Central memory CD4-positive, alpha-beta T cell (primary cell): ENCODE data around the gene KISS1.

Experiments used
- DNase-seq: peaks from one replicate; pipeline ENCODE4 v3.0.0; 2022

Gene KISS1

DNA sequence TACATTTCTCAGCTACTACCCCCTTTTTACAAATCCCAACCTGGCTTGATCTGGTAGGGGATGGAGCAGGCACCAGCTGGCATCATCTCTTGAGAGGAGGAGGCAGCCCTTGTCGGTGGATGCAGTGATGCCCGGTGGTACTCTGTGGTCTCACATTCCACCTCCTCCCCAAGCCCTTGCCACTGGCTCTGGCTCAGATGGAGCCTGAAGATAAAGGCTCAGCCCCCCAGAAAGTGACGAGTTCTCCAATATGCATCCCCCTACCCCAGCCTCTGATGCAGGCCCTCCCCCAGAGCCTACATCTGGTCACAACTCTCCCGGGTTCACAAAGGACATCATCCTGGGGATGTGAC is 21.3 kb upstream of the KISS1 start:
- DNase-seq: no peak

- no peak for DNase-seq
These were observed 20.8 kb upstream of the KISS1 start for GRCh38 chr1:204216880-204217647.

DNA sequence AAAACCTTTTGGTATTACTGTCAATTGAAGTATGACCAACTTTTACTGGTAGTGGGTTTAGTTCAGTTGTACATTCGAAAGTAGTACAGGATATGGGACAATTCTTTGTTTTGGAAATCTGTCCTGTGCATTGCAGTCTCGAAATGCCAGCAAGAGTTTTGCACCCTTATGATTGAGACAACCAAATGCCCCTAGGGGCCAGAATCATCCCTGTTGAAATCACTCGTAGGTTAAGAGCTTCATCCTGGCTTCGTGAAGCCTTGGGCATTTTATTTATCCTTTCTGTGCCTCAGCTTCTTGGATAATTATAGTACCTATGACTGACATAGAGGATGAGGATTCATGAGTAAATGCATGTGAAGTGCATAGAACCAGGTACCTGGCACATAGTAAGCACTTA is 19.9 kb upstream of the KISS1 start:
- no peak for DNase-seq

- peak; percentile 17 for DNase-seq
These were observed 17.7 kb upstream of the KISS1 start, which contains the start of gene GOLT1A for GRCh38 chr1:204213668-204214662. GOLT1A (minus strand) TSS chr1:204213988; CDS start chr1:204213906, 82 bp downstream.

GRCh38 chr1:204212715-204213114 is 16.4 kb upstream of the KISS1 start:
- no peak for DNase-seq

GRCh38 chr1:204211046-204211445 is 14.8 kb upstream of the KISS1 start:
- DNase-seq: no peak

DNA sequence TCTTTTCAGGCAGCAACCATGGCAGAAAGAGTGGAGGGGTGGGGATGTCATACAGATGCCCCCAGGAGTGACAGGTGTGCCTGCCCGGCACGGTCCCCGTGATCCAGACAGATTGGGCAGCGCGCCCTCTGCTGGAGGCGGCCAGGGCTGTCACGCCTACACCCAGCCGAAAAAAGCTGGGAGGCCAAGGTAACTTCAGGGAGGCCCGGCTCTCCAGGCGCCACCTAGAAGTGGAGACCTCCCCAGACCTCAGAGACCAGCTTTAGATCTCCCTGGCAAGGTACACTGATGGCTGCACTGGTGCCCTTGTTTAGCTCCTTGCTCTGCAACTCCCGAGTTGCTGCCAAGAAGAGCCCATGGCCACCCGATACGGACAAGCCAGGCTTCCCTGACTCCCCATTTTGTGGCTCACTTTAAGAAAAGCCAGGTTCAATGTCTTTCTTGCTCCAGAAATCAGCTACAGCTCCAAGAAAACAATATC is 10.9 kb upstream of the KISS1 start:
- peak; percentile 47 for DNase-seq

- DNase-seq: no peak
These were observed 9.8 kb upstream of the KISS1 start for GRCh38 chr1:204206121-204206520.

DNA sequence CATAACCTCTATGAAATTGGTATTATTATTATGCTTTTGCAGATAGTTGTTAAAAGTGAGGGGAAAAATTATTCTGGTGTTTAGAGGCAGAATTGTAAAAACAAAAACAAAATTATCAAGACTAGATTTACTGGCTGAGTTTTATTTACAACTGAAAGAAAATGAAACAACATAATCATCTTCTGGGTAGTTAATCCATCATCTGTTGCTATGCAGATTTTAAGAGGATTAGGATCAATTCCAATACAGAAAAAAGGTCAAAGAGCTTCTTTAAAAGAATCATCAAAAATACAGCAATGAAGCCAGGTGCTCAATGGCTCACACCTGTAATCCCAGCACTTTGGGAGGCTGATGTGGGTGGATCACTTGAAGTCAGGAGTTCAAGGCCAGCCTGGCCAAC is 9.2 kb upstream of the KISS1 start:
- no peak for DNase-seq

- no peak for DNase-seq
These were observed 8.7 kb upstream of the KISS1 start for GRCh38 chr1:204204944-204205343.

GRCh38 chr1:204203206-204203767 is 7.0 kb upstream of the KISS1 start:
- DNase-seq: no peak

DNA sequence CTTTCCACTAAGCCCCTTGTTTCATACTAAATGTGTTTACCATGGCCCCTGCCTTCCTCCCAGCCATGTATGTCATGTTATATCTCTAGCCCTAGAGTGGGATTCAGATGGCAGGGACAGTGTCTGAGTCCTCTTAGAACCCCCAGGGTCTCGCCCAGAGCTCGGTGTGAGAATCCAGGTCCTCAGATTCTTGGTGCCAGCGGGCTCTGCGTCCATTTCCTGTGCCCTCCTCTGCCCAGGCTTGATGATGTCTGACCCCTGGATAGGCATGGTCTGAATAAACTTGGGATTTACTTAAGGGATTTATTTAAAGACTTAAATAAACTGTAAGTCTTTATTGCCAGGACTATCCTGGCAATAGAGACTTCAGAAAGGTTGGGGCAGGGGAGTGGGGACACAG is 6.2 kb upstream of the KISS1 start:
- DNase-seq: no peak

GRCh38 chr1:204201348-204202040 is 5.2 kb upstream of the KISS1 start:
- DNase-seq: no peak

DNA sequence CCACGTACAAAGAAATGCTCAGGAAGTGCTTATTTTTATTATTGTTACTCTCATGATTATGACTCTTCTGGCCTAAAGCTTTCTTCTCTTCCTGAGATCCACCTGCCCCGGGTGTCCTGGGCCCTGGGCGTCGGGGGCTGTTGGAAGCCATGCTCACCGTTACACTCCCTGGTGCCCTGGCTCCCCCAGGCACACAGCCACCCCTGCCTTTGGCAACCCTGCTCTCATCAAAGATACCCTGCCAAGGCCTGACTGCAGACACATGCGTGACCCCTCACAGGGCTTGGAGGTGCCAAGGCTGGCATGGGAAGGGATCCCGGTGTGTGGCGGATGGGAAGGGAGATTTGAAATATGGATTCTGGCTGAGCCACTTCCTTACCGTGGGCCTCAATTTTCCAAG is 3.3 kb upstream of the KISS1 start:
- no peak for DNase-seq

GRCh38 chr1:204198348-204199340 is 2.4 kb upstream of the KISS1 start:
- no peak for DNase-seq

DNA sequence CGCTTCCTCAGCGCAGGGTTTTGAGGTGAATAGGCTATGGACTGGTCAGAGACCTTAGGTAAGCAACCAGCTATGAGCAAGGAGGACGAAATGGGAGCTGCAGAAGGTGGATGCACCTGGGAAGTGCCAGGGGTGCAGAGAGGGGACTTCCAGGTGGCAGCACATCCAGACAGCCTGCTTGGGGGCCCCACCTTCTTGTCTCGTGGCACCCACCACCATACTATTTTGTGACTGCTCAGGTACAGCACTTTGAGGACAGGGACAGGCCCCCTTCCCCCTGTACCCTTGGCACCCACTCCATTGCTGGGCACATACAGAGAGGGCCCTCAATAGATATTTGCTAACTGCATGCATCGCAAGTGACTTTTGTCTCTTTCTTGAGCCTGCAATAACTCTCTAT is 777 bp upstream of the KISS1 start:
- DNase-seq: no peak

- DNase-seq: no peak
These were observed 1.5 kb downstream of the KISS1 start for GRCh38 chr1:204194771-204195170.

DNA sequence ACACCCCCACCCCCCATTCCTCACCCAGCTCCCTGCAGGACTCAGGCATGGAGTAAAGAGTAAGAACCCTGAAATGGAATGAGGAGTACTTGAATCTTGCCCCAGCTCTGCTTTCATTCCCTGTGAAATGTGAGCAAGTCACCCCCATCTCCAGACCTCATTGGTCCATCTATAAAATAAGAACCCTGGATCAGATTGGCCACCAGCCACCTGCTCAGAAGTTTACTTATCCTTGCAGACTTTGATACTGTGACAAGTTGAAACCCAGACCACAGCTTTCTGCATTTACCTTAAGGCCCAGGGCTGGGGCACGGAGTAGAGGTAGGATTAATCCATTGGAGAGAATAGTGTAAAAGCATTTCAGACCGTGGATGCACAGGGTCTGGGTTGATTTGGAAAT is 2.2 kb downstream of the KISS1 start:
- DNase-seq: no peak

GRCh38 chr1:204192589-204193352 is 3.5 kb downstream of the KISS1 start:
- DNase-seq: no peak

GRCh38 chr1:204192046-204192445 is 4.2 kb downstream of the KISS1 start:
- DNase-seq: no peak

DNA sequence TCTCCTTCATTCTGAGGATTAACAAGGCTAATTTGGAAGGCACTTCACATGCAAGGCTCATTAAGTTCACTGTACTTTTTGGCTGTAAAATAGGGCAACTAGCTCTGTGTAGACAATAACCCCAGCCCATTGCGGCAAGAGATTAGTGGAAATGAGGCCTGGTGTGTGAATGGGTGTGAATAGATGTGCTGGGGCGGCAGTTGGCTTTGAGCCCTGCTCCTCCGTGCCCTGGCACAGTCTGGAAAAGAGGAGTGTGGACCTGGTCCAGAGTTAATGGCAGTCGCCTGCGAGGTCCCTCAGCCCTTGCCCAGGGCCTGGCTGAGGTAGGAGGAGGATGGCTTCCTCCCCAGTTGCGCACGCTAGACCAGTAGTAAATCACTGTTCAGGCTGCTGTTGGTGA is 4.8 kb downstream of the KISS1 start:
- no peak for DNase-seq
